DMS 273 treated with DMSO at 0.1 percent for 48 hours (cell line): ENCODE measurements around the gene SYT14.

Experiments
- DNase-seq: peaks from one replicate; lab custom pipeline; 2025; lab: John Stamatoyannopoulos, UW

SYT14 gene

GRCh38 chr1:210207597-210208450, 269.8 kb downstream of the SYT14 start:
- no peak for DNase-seq

GRCh38 chr1:210213335-210213734, 275.3 kb downstream of the SYT14 start:
- no peak for DNase-seq

GRCh38 chr1:210214573-210215409, 276.8 kb downstream of the SYT14 start:
- no peak for DNase-seq

GRCh38 chr1:210217482-210217881, 279.5 kb downstream of the SYT14 start:
- DNase-seq, result no peak

- no peak for DNase-seq
These were observed 280.0 kb downstream of the SYT14 start for GRCh38 chr1:210218047-210218446.
